ENCODE results near the gene MFSD12.

DNA sequence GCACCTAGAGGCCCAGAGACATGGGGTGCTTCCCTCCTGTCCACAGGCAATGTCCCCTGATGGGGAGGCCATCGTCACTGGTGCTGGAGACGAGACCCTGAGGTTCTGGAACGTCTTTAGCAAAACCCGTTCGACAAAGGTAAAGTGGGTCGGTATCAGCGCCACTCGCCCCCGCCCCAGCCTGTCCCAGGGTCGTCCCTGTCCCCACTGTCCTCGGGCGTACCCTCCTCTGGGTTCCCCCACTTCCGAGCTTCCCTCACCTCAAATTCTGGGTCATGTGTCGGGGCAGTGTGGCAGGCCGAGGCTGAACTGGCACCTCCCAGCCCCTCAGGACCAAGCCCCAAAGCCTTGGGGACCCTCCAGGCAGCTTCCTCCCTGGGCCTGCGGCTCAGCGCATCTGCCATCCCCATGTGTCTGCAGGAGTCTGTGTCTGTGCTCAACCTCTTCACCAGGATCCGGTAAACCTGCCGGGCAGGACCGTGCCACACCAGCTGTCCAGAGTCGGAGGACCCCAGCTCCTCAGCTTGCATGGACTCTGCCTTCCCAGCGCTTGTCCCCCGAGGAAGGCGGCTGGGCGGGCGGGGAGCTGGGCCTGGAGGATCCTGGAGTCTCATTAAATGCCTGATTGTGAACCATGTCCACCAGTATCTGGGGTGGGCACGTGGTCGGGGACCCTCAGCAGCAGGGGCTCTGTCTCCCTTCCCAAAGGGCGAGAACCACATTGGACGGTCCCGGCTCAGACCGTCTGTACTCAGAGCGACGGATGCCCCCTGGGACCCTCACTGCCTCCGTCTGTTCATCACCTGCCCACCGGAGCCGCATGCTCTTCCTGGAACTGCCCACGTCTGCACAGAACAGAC is 22.8 kb downstream of the MFSD12 start:
- TF ChIP-seq MYC (IDR thresholded peaks at IDR 0.05; ENCODE audit: low read depth, low read length) = no peak
- no peak for TF ChIP-seq EZH2 (IDR thresholded peaks at IDR 0.05; ENCODE audit: borderline replicate concordance, low read depth, low read length, severe bottlenecking)
- TF ChIP-seq CTCF (IDR thresholded peaks at IDR 0.05; ENCODE audit: extremely low read depth in 1 of 2, insufficient read depth in 1 of 2, low read depth in 1 of 2, low read length in 2 of 2) = no peak

All from endothelial cell of umbilical vein (primary cell).